Endothelial cell of umbilical vein (primary cell): Measurements from ENCODE around the gene CHST11. TPM values are rescaled to one million over a fixed set of nuclear protein-coding genes. Genes with fewer than 3 reads are reported as not detected.

Source experiments
- BruUV-seq: library from RNA; stranded (reverse); fragments of 400-500 nt; replicated peaks from 2 replicates; lab custom pipeline; 2021; lab: Mats Ljungman, UMichigan
- CTCF ChIA-PET: fragments of 300-600, 350-600 bp; sonication (Branson Sonifier 250); formaldehyde crosslinking; loops from one replicate; lab custom pipeline; 2021; ENCODE audit warnings: antibody characterized with exemption, inconsistent platforms; lab: Charles Lee
- POLR2A ChIA-PET: fragments of 300-600, 350-600 bp; sonication (Branson Sonifier 250); formaldehyde crosslinking; loops from one replicate; lab custom pipeline; 2021; ENCODE audit warnings: antibody characterized with exemption, inconsistent platforms; lab: Charles Lee
- DNase-seq: peaks from one replicate; pipeline ENCODE4 v3.0.0-alpha.2; 2011; ENCODE audit warnings: low read depth, low spot score
- FAIRE-seq: peaks from 2 replicates; lab custom pipeline; 2011; peaks lifted over from hg19 to GRCh38; lab: Jason Lieb, UNC
- H2AFZ ChIP-seq: 2 replicates; pipeline ENCODE4 v1.6.0; 2012; ENCODE audit warnings: low read depth, low read length, control low read depth, inconsistent platforms
- H3K27ac ChIP-seq: 2 replicates; pipeline ENCODE4 v1.5.1; 2011; ENCODE audit warnings: low read depth, mild to moderate bottlenecking, control low read depth, low read length, moderate library complexity; ENCODE audit not compliant: insufficient read depth
- H3K27me3 ChIP-seq, 2 experiments: 2 replicates each; pipeline versions ENCODE4 v1.6.0 to v1.6.1; 2011; ENCODE audit warnings: low read length in 2 of 2, mixed read lengths in 1 of 2; ENCODE audit not compliant: control insufficient read depth in 2 of 2, insufficient read depth in 2 of 2
- H3K36me3 ChIP-seq, 2 experiments: 2 replicates in 1 of 2; 3 replicates in 1 of 2; pipeline ENCODE4 v1.5.1; 2011; ENCODE audit warnings: low read length in 2 of 2, mild to moderate bottlenecking in 1 of 2, moderate library complexity in 1 of 2; ENCODE audit not compliant: control insufficient read depth in 2 of 2, insufficient read depth in 2 of 2; ENCODE audit errors: extremely low read depth in 1 of 2
- H3K4me1 ChIP-seq: 3 replicates; pipeline ENCODE4 v1.5.1; 2011; ENCODE audit warnings: mild to moderate bottlenecking, low read length; ENCODE audit not compliant: control insufficient read depth, insufficient read depth; ENCODE audit errors: extremely low read depth
- H3K4me2 ChIP-seq: 2 replicates; pipeline ENCODE4 v1.6.1; 2011; ENCODE audit warnings: low read length, control low read depth, mixed read lengths; ENCODE audit not compliant: insufficient read depth
- H3K4me3 ChIP-seq, 3 experiments: fragments of 200-600 bp in 1 of 3; sonication (generic), shearing (Covaris generic) in 1 of 3; replicated peaks in 1 of 3; 2 replicates each; pipeline ENCODE4 v1.5.1; 2011 to 2016; ENCODE audit warnings: control low read depth in 3 of 3, low read length in 3 of 3, mild to moderate bottlenecking in 2 of 3, inconsistent platforms in 1 of 3, low read depth in 1 of 3, moderate library complexity in 1 of 3; ENCODE audit not compliant: insufficient read depth in 1 of 3
- H3K79me2 ChIP-seq: 2 replicates; pipeline ENCODE4 v1.6.0; 2012; ENCODE audit warnings: low read length, inconsistent platforms; ENCODE audit not compliant: control insufficient read depth, insufficient read depth
- H3K9ac ChIP-seq: replicated peaks from 2 replicates; pipeline ENCODE3; 2011; ENCODE audit warnings: low read length, control low read depth; ENCODE audit not compliant: insufficient read depth; ENCODE audit errors: extremely low read depth
- H3K9me1 ChIP-seq: replicated peaks from 3 replicates; pipeline ENCODE4 v1.6.0; 2011; ENCODE audit warnings: mild to moderate bottlenecking, low read length; ENCODE audit not compliant: control insufficient read depth, insufficient read depth; ENCODE audit errors: extremely low read depth
- H3K9me3 ChIP-seq: replicated peaks from 2 replicates; pipeline ENCODE4 v1.5.1; 2012; ENCODE audit warnings: low read length, inconsistent platforms; ENCODE audit not compliant: control insufficient read depth, insufficient read depth
- H4K20me1 ChIP-seq: replicated peaks from 2 replicates; pipeline ENCODE3; 2011; ENCODE audit warnings: mild to moderate bottlenecking, low read length; ENCODE audit not compliant: control insufficient read depth, insufficient read depth; ENCODE audit errors: extremely low read depth
- FOS ChIP-seq: IDR thresholded peaks from 2 replicates; pipeline ENCODE4 v1.6.1; 2011; ENCODE audit warnings: mild to moderate bottlenecking, low read length, moderate library complexity, borderline replicate concordance; ENCODE audit not compliant: insufficient read depth
- GATA2 ChIP-seq: IDR thresholded peaks from 2 replicates; pipeline ENCODE4 v1.7.0; 2011; ENCODE audit warnings: low read depth, mild to moderate bottlenecking, moderate library complexity, mixed read lengths, low read length; ENCODE audit not compliant: insufficient read length, insufficient read depth
- JUN ChIP-seq: IDR thresholded peaks from 2 replicates; pipeline ENCODE4 v1.6.1; 2011; ENCODE audit warnings: borderline replicate concordance, low read depth; ENCODE audit not compliant: insufficient read length, insufficient read depth
- POLR2AphosphoS5 ChIP-seq: IDR thresholded peaks from 2 replicates; pipeline ENCODE4 v1.6.1; 2012; ENCODE audit warnings: low read depth, mild to moderate bottlenecking, control low read depth, low read length, moderate library complexity; ENCODE audit not compliant: insufficient read depth
- dilution Hi-C: fragments of 300-500 bp; cut with MboI; formaldehyde crosslinking; loops from one replicate; pipeline ENCODE4 v1.15.0; 2019; ENCODE audit warnings: low sequenced_read_pairs; ENCODE audit not compliant: extremely low pct_ligation_motif_present
- intact Hi-C: fragments of 100-400 bp; cut with micrococcal nuclease; formaldehyde crosslinking; loops from one replicate; pipeline ENCODE4 v1.10.0; 2022
- polyA plus RNA-seq, 4 experiments: library from polyadenylated mRNA; depleted of rRNA in 3 of 4; stranded (reverse) in 3 of 4; unstranded in 1 of 4; fragments of >200 nt; gene quantifications; 2 replicates each; pipeline versions ENCODE4 v1.2.1 to v1.2.3, GENCODE V29; 2011 to 2012; ENCODE audit warnings: missing spikeins in 1 of 4
- total RNA-seq: library from RNA; stranded (reverse); gene quantifications from 2 replicates; pipeline ENCODE4 v1.2.3, GENCODE V29; 2021
- TF ChIP-seq, protein P1 (sequence below): IDR thresholded peaks from 2 replicates; pipeline ENCODE4 v1.6.1; 2011; ENCODE audit not compliant: insufficient read depth, insufficient read length

Gene CHST11
- total and polyA plus RNA-seq, 2 donors (not counting 3 experiments of a cell fraction or from before 2014, with no cell fraction given), result 19.7 to 20.9 TPM

DNA sequence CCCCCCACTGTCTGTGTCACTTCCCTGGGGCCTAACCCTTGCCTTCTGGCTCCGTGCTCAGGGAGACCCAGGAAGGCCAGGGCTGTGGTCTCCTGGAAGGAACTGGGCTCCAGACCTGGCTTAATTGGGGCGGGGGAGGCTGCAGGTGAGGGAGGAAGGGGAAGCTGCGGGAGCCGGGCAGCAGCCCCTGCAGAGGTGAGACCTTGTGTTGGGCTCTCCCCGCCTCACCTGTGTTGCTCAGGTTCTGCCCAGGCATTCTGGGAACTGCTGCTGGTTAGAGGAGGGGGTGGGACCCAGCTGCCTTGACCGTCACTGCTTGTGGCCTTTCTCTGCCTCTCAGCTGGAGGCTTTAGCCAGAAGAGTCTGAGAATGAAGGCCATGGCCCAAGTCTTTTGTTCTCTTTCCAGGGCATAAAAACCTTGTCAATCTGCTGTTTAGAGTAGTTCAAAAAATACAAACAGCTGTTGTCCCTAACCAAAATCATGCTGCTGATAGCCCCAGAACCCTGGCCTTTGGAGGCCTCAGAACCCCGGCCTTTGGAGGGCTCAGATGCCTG is 247.6 kb downstream of the CHST11 start:
- dilution Hi-C loops, result no loop called here
- FAIRE-seq, result no peak
- POLR2A ChIA-PET, result no interaction called here
- H3K4me3 ChIP-seq, result no peak overlapping the region
- no TSS peak for BruUV-seq
- no peaks in the 10 kb centered on the region for H3K36me3 ChIP-seq
- DNase-seq, result no peak
- no peak overlapping the region for H3K27ac ChIP-seq
- no peaks in the 10 kb centered on the region for H3K9me1 ChIP-seq
- H3K9ac ChIP-seq, result no peak overlapping the region
- no peaks in the 10 kb centered on the region for H3K79me2 ChIP-seq
- no peaks in the 10 kb centered on the region for H3K9me3 ChIP-seq
- H3K4me2 ChIP-seq, result no peak overlapping the region
- intact Hi-C loops, result no loop called here
- TF ChIP-seq JUN (no peak), POLR2AphosphoS5 (no peak)
- TF ChIP-seq, protein P1, sequence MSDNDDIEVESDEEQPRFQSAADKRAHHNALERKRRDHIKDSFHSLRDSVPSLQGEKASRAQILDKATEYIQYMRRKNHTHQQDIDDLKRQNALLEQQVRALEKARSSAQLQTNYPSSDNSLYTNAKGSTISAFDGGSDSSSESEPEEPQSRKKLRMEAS, result no peak
- no peak overlapping the region for H2AFZ ChIP-seq
- H3K27me3 ChIP-seq, result no peaks in the 10 kb centered on the region
- H3K4me1 ChIP-seq, result no peaks in the 10 kb centered on the region
- H4K20me1 ChIP-seq, result no peaks in the 10 kb centered on the region
- CTCF ChIA-PET, result interaction anchor here (1.1 kb wide), 2 partner anchors 9 to 322 kb away, joined by 3 to 4 read pairs; no protein-coding TSS in a partner anchor

DNA sequence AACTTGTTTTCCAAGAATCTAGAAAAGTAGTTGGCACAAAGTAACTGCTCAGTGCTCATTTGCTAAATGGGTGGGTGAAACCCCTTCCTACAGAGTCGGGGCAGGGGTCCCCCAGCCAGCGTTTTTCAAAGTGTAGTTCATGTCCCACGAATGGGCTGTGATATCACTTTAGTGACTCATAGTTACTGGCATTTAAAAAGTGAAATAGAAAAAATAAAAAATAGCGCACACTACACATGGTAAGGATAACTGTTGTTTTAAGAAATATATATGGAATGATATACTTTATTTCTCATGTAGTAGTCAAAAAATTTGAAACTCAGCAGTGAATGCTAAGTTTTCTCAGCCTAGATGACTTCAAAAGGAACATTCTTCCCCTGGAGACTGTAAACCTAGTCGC is 250.4 kb downstream of the CHST11 start:
- no peak overlapping the region for H3K4me3 ChIP-seq
- intact Hi-C loops (no loop called here), dilution Hi-C loops (no loop called here)
- H3K36me3 ChIP-seq, result no peaks in the 10 kb centered on the region
- POLR2A ChIA-PET, result no interaction called here
- H3K27ac ChIP-seq, result no peak overlapping the region
- H3K27me3 ChIP-seq, result no peaks in the 10 kb centered on the region
- no peak for DNase-seq
- no peaks in the 10 kb centered on the region for H3K9me1 ChIP-seq
- H3K79me2 ChIP-seq, result no peaks in the 10 kb centered on the region
- no peak for FAIRE-seq
- H3K9me3 ChIP-seq, result no peaks in the 10 kb centered on the region
- H3K4me1 ChIP-seq, result no peaks in the 10 kb centered on the region
- BruUV-seq, result no TSS peak
- peak; percentile 35 for TF ChIP-seq FOS
- TF ChIP-seq GATA2, result no peak
- no peaks in the 10 kb centered on the region for H4K20me1 ChIP-seq
- CTCF ChIA-PET, result no interaction called here
- no peak overlapping the region for H3K4me2 ChIP-seq
- no peak overlapping the region for H2AFZ ChIP-seq
- H3K9ac ChIP-seq, result no peak overlapping the region
